H1 (cell line): ENCODE data around the gene RNF212B. TPM values are rescaled to one million over a fixed set of nuclear protein-coding genes. Genes with fewer than 3 reads are reported as not detected.

Source experiments
- ATF3 ChIP-seq: IDR thresholded peaks from 2 replicates; pipeline ENCODE4 v1.6.1; 2011; ENCODE audit warnings: low read depth, mild to moderate bottlenecking, low read length; ENCODE audit not compliant: insufficient read depth
- BRCA1 ChIP-seq: IDR thresholded peaks from 2 replicates; pipeline ENCODE4 v1.6.1; 2012; ENCODE audit warnings: low read depth, low read length, improper control_type of control experiment
- CREB1 ChIP-seq: IDR thresholded peaks from 2 replicates; pipeline ENCODE4 v1.6.1; 2012; ENCODE audit warnings: inconsistent platforms
- E2F6 ChIP-seq: IDR thresholded peaks from 2 replicates; pipeline ENCODE4 v1.6.1; 2012; ENCODE audit warnings: inconsistent platforms
- EP300 ChIP-seq, 2 experiments: IDR thresholded peaks; 1 replicate in 1 of 2; 2 replicates in 1 of 2; pipeline ENCODE4 v1.6.1; 2011 to 2012; ENCODE audit warnings: low read depth in 2 of 2, low read length in 2 of 2, mild to moderate bottlenecking in 2 of 2, borderline replicate concordance in 1 of 2, inconsistent platforms in 1 of 2, moderate library complexity in 1 of 2
- FOSL1 ChIP-seq: IDR thresholded peaks from 2 replicates; pipeline ENCODE4 v1.6.1; 2011; ENCODE audit warnings: mild to moderate bottlenecking, low read depth, low read length, moderate library complexity; ENCODE audit not compliant: insufficient read depth
- NRF1 ChIP-seq: IDR thresholded peaks from 2 replicates; pipeline ENCODE4 v1.6.1; 2011; ENCODE audit warnings: mild to moderate bottlenecking, low read depth, low read length, improper control_type of control experiment
- RNF2 ChIP-seq: fragments of 200-900, 300-1000 bp; sonication (generic); IDR thresholded peaks from 2 replicates; pipeline ENCODE4 v1.7.1; 2016; ENCODE audit warnings: borderline replicate concordance, low read depth, mild to moderate bottlenecking, antibody characterized with exemption, low read length; ENCODE audit not compliant: poor library complexity, severe bottlenecking; ENCODE audit errors: missing control alignments
- SP4 ChIP-seq: IDR thresholded peaks from 2 replicates; pipeline ENCODE4 v1.6.1; 2012; ENCODE audit warnings: low read length, inconsistent platforms
- TAF1 ChIP-seq: IDR thresholded peaks from 2 replicates; pipeline ENCODE4 v1.6.1; 2011; ENCODE audit warnings: mild to moderate bottlenecking, low read depth, low read length
- YY1 ChIP-seq: IDR thresholded peaks from 2 replicates; pipeline ENCODE4 v1.6.1; 2011; ENCODE audit warnings: low read depth, mild to moderate bottlenecking, low read length
- polyA plus RNA-seq, 7 experiments: library from polyadenylated mRNA; depleted of rRNA in 3 of 7; stranded (reverse) in 5 of 7; unstranded in 2 of 7; fragments of >200 nt in 5 of 7; fragments of 200-250 nt in 2 of 7; gene quantifications; 1 replicate in 5 of 7; 2 replicates in 1 of 7; 4 replicates in 1 of 7; pipeline versions ENCODE4 v1.2.1 to v1.2.3, GENCODE V29; 2011 to 2013; ENCODE audit warnings: missing spikeins in 2 of 7, mixed read lengths in 2 of 7
- total RNA-seq: library from RNA; stranded (reverse); fragmentation: NEBNext Ultra II Directional; extraction: Animal tissue kit (Norgen Biotek cat#: 25700); gene quantifications from 2 replicates; pipeline ENCODE4 v1.2.1, GENCODE V29; 2021

RNF212B gene
- total and polyA plus RNA-seq, 2 of the 8 experiments (the other 6 are each of a cell fraction or from before 2014, with no cell fraction given): 0.95 to 1.2 TPM

GRCh38 chr14:23306412-23307145, 68.8 kb downstream of the RNF212B start, which contains the start of gene BCL2L2 (continued):
- no peak for TF ChIP-seq E2F6
- no peak for TF ChIP-seq SP4
- TF ChIP-seq ATF3: peak; percentile 93
- TF ChIP-seq FOSL1: no peak
- peak; percentile 99 for TF ChIP-seq CREB1
- peak; percentile 12; the same call in 1 of the 2 replicates for TF ChIP-seq YY1
- TF ChIP-seq TAF1: peak; percentile 80
- no peak for TF ChIP-seq BRCA1
- peak in 1 of 2 experiments; percentile 79; a peak in 1 of 3 replicates for TF ChIP-seq EP300 (IDR thresholded peaks at IDR 0.05; ENCODE audit: borderline replicate concordance in 1 of 2, low read depth in 2 of 2, low read length in 2 of 2)
- TF ChIP-seq NRF1: no peak
- TF ChIP-seq RNF2: no peak
